ENCODE measurements around the gene FJX1. TPM values are rescaled to one million over a fixed set of nuclear protein-coding genes. Genes with fewer than 3 reads are reported as not detected.

Gene FJX1
- total RNA-seq, 2 experiments from 2014 or later, result 0.33 TPM; not detected in 1

Other genes starting within 250 kb of the FJX1 start
- gene SLC1A2, start 198.9 kb upstream of the FJX1 start, total RNA-seq, result not detected
- gene PAMR1, start 92.8 kb upstream of the FJX1 start, total RNA-seq, result not detected
- gene TRIM44, start 44.3 kb downstream of the FJX1 start, total RNA-seq, result 10 to 100 TPM; 23.1 to 24.2 TPM